Measurements from ENCODE around the gene ACD. TPM values are rescaled to one million over a fixed set of nuclear protein-coding genes. Genes with fewer than 3 reads are reported as not detected.

Gene ACD
- total RNA-seq, 1 donor from 2014 or later, result 31.6 TPM

DNA sequence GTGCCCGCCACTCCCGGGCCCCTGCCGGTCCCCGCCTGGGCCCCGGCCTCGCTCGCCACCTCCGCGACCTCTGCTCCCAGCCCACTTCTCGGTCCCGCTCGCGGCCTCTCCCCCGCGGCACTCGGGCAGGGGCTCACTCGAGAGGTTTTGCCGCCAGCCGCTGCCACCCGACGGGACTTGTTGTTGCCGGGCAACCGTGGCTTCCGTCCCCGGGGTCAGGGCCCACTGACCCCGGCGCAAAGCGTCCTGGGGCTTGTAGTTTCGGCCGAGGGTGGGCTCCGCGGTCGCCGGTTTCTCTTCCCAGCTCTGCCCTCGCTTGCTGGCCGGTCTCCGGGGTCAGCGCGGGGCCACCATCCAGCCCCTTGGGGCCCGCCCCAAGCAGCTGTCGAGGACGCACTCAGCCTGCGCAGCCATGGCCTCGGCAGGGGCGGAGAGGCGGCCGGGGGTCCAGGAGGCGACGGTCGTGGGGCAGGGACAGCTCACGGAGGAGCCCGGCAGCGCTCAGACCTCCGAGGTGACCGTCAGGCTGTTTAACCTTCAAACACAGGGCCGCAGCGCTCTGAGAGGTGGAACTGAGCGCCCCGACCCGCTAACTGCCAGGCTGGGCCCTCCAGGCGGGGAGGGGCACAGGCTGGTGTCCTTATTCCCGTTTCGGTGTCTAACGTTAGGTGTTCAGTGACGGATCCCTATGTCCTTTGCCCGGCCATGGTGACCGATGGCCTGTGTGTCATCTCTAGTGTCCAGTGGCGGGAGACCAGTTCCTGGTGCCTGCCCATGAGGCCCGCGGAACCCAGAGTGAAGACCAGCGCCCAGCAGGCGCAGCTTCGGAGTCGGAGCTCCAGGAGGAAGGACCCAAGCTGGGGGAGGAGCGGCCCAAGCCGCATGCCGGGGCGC is 6.7 kb upstream of the ACD start, which contains the start of the genes C16orf86 and ENKD1:
C16orf86 (plus strand) TSS at position 256 of the 894 bp plus-strand sequence; CDS start at position 413, 157 bp downstream.
ENKD1 (minus strand) TSS at position 192 of the 894 bp plus-strand sequence. CDS start 308 bp downstream, outside the sequence.
- Mint-ChIP-seq H3K4me1 (ENCODE audit: unreplicated experiment) (peaks cover 8% of the 10 kb centered on the region), H3K9me3 (no peaks in the 10 kb centered on the region), H3K4me3 (peak within 1 kb of the TSS; percentile 86), H3K36me3 (no peaks in the 10 kb centered on the region), H3K27me3 (no peaks in the 10 kb centered on the region), H3K27ac (peak within 1 kb of the TSS; percentile 59)
- TF ChIP-seq, protein P1, sequence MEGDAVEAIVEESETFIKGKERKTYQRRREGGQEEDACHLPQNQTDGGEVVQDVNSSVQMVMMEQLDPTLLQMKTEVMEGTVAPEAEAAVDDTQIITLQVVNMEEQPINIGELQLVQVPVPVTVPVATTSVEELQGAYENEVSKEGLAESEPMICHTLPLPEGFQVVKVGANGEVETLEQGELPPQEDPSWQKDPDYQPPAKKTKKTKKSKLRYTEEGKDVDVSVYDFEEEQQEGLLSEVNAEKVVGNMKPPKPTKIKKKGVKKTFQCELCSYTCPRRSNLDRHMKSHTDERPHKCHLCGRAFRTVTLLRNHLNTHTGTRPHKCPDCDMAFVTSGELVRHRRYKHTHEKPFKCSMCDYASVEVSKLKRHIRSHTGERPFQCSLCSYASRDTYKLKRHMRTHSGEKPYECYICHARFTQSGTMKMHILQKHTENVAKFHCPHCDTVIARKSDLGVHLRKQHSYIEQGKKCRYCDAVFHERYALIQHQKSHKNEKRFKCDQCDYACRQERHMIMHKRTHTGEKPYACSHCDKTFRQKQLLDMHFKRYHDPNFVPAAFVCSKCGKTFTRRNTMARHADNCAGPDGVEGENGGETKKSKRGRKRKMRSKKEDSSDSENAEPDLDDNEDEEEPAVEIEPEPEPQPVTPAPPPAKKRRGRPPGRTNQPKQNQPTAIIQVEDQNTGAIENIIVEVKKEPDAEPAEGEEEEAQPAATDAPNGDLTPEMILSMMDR (conservative IDR thresholded peaks at IDR 0.05), result no peak
- DNase-seq (ENCODE audit: extremely low spot score, unreplicated experiment), result no peak

DNA sequence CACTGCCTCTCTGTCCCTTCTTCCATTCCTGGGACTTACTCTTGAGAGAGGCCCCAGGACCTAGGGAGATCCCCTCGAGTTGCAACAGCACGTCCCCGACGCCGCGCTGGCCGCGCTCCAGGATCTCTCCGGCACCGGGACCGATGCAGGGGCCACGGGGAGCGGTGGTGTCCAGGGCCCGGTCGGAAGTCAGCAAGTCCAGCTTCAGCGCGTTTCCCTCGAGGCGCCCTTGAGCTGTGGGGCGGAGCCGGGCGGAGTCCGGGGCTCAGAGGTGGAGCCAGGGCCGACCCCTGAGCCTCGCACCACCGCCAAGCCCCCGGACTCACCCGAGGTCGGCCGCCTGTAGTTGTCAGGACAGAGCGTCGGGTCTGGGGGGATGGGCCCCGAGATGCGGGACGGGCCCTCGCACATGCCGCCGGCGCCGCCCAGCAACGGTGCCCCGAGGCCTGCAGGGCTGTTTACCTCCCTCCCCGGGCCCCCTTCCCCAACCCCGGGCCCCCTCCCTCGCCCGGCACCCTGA is 6.0 kb upstream of the ACD start:
- TF ChIP-seq, protein P1 (conservative IDR thresholded peaks at IDR 0.05), result no peak
- Mint-ChIP-seq H3K9me3 (no peaks in the 10 kb centered on the region), H3K4me3 (peak overlapping the region; percentile 80), H3K27ac (no peak overlapping the region), H3K27me3 (no peaks in the 10 kb centered on the region), H3K4me1 (ENCODE audit: unreplicated experiment) (peaks cover 8% of the 10 kb centered on the region), H3K36me3 (no peaks in the 10 kb centered on the region)
- DNase-seq (ENCODE audit: extremely low spot score, unreplicated experiment), result no peak

DNA sequence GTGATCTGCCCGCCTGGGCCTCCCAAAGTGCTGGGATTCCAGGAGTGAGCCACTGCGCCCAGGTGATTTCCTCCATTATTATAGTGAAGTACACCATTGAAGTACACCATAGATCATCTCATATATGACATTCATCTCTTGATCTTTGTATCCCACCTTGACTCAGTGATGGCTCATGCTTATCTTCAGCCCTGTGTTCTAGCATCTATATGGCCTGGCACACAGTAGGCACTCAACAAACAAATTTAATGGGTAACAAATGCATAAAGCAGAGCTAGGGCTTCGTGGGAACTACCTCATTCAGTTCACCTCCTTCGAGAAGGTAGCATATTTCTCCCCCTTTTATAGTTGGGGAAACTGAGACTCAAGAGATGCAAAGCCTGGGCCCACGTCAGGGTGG is 5.5 kb upstream of the ACD start:
- TF ChIP-seq, protein P1 (conservative IDR thresholded peaks at IDR 0.05), result no peak
- Mint-ChIP-seq H3K27ac (no peak overlapping the region), H3K9me3 (no peaks in the 10 kb centered on the region), H3K4me3 (peak overlapping the region; percentile 80), H3K27me3 (no peaks in the 10 kb centered on the region), H3K36me3 (no peaks in the 10 kb centered on the region), H3K4me1 (ENCODE audit: unreplicated experiment) (peaks cover 8% of the 10 kb centered on the region)
- no peak for DNase-seq (ENCODE audit: extremely low spot score, unreplicated experiment)

DNA sequence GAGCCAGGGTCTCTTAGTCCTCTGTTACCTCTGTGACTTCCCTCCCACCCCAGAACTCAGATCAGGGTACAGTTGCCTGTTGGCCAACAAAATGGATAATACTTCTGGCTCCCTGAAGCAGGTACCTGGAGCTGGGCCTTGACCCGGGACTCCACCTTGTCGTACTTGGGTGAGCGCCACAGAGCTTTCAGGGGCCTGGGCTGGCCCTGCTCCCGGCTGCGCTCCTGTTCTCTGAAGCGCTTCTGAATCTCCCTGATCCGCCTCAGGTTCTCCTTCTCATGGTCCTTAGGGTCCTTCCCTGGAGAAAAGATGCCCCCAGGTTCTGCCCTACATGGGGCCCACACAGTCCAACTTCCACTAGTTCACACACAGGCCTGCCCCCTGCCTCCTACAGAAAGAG is 4.8 kb upstream of the ACD start:
- no peak overlapping the region for H3K27ac Mint-ChIP-seq
- TF ChIP-seq, protein P1 (conservative IDR thresholded peaks at IDR 0.05), result no peak

DNA sequence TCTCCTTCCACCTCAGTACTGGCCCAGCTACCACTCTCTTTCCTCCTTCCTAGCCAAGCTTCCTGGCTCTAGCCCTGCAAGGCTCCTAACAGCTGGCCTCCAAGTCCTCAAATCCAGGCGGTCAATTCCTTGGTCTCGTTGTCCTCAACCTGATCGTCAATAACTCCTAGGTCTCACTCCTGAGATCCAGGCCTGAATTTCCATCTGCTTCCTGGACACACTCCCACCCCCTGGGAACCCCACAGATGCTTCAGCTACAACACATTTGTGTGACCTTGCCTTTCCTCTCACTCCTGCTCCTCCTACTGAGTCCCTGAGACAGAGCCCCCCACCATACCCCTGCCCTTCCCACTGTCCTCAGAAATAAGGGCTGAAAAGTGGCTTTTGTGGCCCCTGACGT is 4.2 kb upstream of the ACD start:
- peak overlapping the region; percentile 68 for H3K4me3 Mint-ChIP-seq
- H3K36me3 Mint-ChIP-seq, result no peaks in the 10 kb centered on the region
- H3K4me1 Mint-ChIP-seq (ENCODE audit: unreplicated experiment), result peaks cover 8% of the 10 kb centered on the region
- H3K27me3 Mint-ChIP-seq, result no peaks in the 10 kb centered on the region
- no peaks in the 10 kb centered on the region for H3K9me3 Mint-ChIP-seq
- DNase-seq (ENCODE audit: extremely low spot score, unreplicated experiment), result no peak
- H3K27ac Mint-ChIP-seq, result peak overlapping the region; percentile 67
- TF ChIP-seq, protein P1 (conservative IDR thresholded peaks at IDR 0.05), result no peak

More for the DNA sequence above, 4.8 kb upstream of the ACD start:
- Mint-ChIP-seq H3K36me3 (no peaks in the 10 kb centered on the region), H3K27me3 (no peaks in the 10 kb centered on the region), H3K9me3 (no peaks in the 10 kb centered on the region), H3K4me1 (ENCODE audit: unreplicated experiment) (peaks cover 8% of the 10 kb centered on the region), H3K4me3 (peak overlapping the region; percentile 70)
- no peak for DNase-seq (ENCODE audit: extremely low spot score, unreplicated experiment)
